HG03135 (cell line): ENCODE results near the gene KCNK7.
"Not testable (repeated sequence)": the region's sequence is repeated elsewhere in the genome, so short reads cannot be mapped to it uniquely, and the experiment has no call there.

ENCODE experiments used
- ATAC-seq: cut with Tn5 transposase; IDR thresholded peaks from one replicate; pipeline ENCODE4 v1.9.1; 2021; ENCODE audit warnings: mild to moderate bottlenecking, moderate library complexity; ENCODE audit not compliant: unreplicated experiment

Gene KCNK7

DNA sequence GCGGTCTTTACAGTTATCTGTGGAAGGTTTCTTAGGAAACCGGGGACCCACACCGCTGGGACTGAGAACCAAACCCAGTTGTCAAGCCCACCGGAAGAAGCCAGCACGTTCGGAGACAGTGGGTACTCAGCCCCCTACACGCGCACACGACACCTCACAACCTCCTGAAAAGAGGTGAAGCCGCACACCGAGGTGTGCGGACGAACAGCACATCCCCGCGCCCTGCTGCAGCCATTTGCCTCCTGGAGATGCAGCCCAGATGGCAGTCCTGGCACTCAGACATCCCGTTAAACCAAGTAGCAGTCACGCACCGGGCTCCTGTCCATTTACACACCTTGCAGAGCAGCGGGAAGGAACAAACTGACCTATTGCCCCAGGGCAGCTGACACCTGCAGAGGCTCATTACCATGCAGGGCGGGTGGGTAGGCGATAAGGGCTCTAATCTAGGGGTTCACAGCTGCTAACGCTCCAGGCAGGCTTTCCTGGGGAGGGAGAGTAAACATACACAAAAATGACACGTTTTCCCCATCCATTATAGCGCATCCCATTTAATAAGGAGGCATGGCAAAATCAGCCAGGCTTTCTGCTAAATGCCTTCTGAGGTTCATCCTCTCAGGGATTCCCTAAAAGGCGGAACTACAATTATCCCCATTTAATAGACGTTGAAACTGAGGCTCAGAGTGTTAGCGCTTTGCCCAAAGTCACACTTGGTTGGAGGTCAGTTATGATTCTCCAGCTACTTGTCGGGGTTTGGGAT, 20.6 kb downstream of the KCNK7 start:
- ATAC-seq = no peak

DNA sequence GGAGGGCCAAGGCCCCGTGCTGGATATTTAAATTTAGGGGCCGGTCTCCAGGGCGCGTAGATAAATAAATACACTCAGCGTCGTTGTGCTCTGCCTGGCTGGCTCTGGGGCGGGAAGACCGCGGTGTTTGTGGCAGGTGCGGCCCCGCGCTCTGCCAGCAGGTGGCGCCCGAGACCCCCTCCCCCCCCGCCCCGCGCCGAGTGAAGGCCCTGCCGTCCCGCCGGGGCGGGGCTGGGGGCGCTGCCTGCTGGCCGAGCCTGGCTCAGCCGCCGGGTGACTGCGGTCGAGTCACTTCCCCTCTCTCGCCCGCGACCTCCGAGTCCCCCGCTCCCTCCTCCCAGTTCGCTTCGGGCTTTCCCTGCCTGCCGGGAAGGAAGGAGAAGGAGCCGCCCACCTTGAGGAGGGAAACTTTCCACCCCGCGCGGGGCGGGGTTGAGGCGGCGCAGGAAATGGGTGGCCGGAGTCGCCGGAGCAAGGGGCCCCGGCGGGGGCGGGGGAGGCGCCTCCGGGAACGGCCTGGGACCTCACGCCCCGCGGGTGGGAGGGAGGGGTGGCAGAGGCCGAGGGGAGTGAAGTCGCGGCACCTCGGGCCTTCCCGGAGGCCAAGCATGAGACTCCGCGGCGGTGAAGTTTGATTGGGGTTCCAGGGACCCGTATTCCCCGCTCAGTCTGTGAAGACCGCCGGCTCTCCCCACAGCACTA, 21.3 kb downstream of the KCNK7 start:
- ATAC-seq = peak; percentile 35

DNA sequence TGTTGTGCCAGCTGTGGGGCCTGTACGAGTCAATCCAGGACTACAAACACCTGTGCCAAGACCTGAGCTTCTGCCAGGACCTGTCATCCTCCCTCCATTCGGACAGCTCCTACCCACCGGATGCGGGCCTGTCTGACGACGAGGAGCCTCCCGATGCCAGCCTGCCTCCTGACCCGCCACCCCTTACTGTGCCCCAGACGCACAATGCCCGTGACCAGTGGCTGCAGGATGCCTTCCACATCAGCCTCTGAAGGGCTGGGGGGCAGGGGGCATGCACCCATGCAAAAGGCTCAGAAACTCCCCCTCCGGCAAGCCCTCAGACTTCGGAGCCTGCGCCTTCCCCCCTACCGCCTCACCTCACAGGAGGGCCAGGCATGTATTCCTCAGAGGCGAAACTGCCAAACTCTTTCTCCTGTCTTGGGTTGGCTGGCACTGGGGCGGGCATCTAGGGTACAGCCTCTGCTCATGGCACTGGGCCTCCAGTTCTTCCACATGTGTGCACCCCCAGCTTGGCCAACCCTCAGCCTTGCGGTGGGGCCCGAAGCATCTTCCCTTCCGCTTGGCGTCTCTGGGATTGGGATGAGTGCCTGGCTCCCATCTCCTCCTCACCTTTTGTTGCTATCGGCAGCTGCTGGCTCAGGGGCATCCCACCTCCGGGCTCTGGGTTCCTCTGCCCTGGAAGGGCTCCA, 22.1 kb downstream of the KCNK7 start:
- ATAC-seq = no peak

DNA sequence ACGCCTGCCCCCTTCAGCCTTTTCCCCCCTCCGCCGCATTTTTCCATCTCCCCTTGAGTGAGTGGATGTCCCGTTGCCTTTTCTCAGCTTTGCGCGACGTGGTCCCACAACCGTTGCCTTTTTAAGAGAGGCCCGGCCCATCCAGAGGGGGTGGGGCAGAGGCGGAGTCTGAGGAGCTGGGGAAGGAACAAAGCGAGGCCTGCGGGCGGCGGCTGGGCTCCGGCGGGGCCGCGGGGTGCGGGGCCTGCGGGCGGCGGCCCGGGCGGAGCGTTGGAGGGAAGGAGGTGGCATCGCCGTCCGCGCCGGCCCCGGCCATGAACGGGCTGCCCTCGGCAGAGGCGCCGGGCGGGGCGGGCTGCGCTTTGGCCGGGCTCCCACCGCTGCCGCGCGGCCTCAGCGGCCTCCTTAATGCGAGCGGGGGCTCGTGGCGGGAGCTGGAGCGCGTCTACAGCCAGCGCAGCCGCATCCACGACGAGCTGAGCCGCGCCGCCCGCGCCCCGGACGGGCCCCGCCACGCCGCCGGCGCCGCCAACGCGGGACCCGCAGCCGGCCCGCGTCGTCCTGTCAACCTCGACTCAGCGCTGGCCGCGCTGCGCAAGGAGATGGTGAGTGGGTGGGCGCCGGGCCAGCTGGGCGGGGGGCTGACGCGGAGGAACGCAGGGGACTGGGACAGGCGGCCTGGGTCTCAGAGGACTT, 23.1 kb downstream of the KCNK7 start, which contains the start of gene FAM89B:
Gene FAM89B, plus strand, starts transcription at position 183 of the 696 bp plus-strand sequence. Its CDS starts 132 bp downstream, at position 315.
- no peak for ATAC-seq

DNA sequence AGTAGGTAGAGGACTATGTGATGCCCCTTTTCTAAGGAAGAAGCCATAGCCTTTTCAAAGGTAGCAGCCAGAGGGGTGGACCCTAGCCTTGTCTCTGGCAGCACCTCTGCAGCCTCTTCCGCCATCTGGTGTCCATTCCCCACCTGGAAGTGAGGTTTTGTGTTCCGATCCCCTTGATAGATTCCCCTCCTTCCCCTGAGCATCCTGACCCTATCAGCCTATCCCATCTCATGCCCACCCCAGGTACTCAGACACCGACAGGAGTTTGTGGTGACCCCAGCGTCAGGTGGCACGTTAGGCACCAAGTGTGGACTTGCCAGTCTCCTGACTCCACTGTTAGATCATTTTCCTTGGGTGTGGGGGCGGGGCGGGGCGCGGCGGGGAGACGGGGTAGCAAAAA, 23.7 kb downstream of the KCNK7 start:
- no peak for ATAC-seq

DNA sequence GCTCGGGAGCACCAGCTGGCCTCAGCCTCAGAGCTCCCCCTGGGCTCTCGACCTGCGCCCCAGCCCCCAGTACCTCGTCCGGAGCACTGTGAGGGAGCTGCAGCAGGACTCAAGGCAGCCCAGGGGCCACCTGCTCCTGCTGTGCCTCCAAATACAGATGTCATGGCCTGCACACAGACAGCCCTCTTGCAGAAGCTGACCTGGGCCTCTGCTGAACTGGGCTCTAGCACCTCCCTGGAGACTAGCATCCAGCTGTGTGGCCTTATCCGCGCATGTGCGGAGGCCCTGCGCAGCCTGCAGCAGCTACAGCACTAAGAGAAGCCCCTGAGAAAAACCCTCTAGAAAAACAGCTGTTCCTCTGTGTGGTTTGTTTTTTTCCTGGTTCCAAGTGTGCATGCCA, 24.2 kb downstream of the KCNK7 start:
- no peak for ATAC-seq

DNA sequence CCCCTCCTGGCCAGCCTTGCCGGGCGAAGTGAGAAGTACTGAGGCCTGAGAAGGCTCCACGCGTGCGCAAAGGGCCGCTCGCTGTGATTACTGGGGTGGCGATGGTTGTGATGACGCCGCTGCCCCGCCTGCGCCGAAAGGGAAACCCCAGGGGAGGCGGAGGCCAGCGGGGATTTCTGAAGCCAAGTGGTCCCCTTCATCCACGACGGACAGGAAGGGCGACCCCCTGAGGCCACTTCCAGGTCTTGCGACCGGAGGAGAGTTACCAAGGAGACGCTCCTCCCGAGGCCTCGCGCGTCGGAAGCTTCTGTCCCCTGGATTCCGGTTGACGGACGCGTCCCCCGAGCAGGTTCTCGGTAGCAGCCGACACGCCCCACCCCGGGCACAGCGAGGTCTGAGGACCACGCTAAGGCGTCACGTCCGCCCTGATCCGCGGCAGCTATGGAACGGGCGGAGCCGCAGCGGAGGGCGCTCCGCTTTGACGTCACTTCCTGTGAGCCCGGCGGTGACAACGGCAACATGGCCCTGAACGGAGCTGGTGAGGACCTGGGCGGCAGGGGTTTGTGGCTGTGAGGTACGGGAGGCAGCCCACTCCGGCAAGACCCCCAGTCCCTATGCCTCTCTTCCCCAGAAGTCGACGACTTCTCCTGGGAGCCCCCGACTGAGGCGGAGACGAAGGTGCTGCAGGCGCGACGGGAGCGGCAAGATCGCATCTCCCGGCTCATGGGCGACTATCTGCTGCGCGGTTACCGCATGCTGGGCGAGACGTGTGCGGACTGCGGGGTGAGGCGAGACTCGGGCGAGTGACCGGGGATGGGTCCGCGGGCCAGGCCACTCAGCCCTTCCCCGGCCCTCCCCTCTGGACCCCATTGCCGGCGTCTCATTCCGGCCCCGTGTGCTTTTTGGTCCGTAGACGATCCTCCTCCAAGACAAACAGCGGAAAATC, 25.4 kb downstream of the KCNK7 start, which contains the start of gene ZNRD2:
Gene ZNRD2, plus strand, starts transcription at position 505 of the 946 bp plus-strand sequence. Its CDS starts 15 bp downstream, at position 520.
- ATAC-seq = peak; percentile 59

DNA sequence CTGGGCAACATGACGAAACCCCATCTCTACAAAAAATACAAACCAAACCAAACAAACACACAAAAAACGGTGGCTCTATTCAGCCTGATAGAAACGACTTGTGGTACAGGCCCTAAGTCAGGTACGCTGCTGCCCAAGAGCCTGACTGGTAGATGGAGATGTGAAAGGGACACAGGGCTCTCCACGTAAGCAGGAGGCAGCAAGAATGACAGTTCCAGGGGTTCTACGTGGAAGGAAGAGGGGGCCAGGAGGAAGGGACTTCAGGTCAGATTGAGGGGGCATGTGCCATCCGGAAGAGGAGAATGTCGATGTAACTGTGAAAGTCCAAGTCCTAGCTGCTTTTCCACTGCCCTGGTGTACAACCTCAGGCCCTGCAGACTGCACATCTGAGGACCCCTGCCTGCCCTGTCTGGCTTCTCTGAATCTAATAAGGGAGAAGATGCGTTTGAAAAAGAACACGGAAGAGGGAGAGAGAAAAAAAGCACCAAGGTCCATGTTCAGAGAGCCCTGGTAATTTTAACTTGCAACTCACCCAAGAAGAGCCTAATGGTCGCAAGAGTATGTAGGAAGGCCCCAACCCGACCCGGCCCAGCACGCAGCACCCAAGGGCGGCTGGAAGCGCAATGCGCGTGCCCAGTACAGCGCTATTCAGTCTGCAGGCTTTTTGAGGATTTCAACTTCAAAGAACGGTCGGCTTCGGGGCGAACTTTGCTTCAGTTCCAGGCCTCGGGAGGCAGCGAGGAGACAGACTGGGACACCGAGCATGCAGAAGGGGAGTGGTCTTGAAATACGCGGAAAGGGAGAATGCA, 26.2 kb downstream of the KCNK7 start:
- peak; percentile 0 for ATAC-seq

DNA sequence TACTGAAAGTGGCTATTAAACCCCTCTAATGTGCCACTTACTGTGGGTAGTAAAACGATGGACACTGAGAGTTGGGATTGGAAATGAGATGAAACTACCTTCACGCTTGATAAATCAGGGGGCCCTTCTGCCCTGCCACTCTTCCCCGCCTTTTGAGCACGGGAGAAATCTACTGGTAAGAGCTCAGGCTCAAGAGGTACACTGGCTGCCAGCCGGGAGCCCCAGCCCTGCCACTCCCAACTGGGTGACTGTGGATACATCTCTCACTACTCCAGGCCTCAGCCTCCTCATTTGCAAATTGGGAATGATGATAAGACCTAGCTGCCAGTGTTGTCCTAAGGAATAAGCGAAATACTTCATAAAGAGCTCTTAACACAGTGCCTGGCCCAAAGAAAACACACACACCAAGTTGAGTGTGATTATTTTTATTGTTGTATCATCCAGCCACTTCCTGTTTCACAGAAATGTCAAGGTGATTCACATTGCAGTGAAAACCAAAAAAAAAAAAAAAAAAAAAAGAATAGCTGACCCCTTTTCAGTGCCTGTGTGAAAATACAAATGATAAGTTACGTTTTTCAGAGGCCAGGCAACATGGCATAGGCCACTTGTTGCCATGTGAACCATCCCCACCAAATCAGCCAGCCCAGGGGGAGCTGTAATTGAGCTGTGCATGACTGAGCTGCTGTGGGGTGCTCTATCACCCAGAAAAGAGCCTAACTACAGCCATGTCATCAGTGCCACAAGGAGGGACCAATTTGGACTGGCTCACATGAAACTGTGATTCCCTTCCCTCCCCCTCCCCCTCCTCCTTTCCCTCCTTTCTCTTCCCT, 29.8 kb downstream of the KCNK7 start:
- no peak for ATAC-seq

DNA sequence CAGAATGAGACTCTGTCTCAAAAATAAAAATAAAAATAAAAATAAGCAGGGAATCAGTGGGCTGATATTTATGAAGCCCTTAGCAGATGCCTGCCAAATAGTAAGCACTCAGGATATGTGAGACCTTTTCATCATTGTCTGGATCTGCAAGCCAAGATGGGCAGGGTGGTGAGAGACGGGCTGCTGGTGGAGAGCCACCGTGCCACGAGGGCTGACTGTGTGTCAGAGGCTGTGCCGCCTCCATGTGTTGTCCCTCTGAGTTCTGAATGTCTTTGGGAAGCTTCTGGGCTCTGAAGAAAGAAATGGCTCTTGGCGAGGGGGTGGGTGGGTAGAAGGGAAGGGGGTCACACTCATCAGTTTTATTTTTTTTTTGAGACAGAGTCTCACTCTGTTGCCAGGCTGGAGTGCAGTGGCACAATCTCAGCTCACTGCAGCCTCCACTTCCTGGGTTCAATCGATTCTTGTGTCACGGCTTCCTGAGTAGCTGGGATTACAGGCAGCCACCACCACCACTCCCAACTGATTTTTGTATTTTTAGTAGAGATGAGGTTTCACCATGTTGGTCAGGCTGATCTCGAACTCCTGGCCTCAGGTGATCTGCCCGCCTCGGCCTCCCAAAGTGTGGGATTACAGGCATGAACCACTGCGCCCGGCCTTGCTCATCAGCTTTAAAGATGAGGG, 30.6 kb downstream of the KCNK7 start:
- not testable (repeated sequence) for ATAC-seq

DNA sequence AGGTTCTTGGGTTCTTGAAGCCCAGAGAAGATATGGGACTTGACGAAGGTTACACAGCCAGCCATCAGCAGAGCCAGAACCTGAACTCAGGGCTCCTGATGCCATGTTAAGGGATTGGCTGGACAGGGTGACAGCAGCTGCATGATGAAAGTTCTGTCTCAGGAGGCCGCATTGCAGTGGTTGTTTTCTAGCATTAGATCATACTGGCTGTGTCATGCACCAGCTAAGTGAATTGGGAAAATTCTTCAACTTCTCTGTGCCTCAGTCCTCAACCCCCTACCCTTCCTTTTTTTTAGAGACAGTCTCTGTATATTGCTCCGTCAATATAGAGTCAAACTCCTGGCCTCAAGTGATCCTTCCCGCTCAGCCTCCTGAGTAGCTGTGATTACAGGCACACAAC, 32.0 kb downstream of the KCNK7 start:
- no peak for ATAC-seq

DNA sequence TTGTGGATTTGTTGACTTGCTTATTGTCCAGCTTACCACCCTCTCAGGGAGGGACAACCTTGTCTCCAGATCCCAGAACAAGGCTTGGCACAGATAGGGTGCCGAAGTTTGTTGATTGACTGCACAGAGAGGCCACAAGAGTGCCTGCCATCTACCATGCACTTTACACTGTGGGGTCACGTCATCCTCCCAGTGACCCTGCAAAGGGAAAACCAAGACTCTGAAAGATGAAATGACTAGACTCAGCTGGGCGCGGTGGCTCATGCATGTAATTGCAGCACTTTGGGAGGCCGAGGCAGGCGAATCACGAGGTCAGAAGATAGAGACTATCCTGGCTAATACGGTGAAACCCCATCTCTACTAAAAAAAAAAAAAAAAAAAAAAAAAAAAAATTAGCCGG, 32.8 kb downstream of the KCNK7 start:
- no peak for ATAC-seq

DNA sequence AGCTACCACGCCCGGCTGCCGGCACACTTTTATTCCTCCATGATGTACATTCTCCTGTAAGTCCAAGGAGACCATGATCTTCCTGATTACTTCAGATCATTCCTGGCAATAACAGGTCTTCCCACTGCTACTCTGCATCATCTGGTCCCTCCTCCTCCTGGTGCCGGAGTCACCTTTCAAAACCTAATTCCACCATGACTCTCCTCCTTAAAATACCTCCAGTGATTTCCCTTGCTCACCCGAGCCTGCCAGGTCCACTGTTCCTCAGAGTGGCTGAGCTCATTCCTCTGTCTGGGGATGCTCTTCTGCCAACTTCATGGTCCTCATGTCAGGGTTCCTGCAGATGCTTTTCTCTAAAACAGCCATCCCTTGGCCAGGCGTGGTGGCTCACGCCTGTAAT, 33.6 kb downstream of the KCNK7 start:
- ATAC-seq = no peak

DNA sequence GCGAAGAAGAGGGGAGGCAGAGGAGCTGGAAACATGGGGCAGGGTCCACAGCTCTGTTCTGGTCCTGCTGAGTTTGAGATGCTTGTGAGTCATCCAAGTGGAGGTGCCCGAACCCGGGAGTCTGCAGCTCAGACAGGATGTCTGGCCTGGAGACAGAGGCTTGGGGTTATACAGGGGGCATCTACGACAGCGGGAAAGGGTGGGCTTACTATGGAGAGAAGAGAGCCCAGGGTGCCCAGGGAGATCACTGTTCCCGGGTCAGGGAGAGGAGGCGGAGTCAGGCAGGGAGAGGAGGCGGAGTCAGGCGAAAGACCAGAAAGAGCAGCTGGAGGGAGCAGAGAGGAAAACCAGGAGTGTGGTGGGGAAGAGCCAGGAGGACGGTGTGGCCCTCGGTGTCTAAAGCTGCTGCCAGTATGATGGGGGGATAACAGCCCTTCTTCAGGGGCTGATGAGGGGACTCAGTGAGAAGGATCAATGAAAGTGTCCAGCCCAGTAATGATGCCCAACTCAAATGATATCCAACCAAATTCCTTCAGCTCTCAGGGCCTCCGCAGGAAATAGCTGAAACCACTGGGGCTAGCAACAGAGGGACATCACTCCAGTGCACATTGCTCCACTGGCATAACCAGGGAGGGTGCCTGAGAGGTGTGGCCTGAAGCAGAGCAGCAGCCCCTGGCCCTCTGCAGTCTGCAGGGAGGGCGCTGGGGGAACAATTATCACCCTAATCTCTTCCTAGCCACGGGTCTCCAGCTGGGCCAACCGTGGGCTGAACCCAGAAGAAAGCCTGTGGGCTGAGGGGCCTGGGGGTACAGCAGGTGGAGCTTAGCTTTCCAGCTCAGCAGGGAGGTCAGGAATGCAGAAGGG, 34.8 kb downstream of the KCNK7 start:
- no peak for ATAC-seq

DNA sequence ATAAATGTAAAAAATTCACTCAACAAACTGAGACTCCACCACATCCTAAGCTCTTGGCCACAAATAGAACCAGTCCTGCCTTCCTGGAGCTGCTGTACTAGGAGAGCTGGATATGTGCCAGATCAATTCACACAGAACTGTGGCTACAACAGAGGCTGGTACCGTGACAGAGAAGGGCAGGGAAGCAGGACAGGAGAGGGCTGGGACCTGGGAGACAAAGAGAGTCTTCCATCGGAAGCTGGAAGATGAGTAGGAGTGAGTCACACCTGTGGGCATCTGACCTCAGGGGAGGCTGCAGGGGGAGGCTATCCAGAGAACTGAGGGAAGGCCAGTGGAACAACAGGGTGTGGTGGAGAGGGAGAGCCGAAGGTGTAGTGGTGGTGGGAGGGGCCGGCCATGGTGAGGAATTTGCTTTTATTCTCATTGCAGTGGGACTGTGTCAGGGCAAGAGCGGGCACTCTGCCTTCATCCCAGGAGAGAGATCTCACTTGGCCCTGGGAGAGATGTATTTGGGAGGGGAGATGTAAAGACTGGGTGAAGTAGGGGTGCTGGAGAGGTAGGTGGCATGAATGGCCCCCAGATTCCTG, 35.6 kb downstream of the KCNK7 start:
- ATAC-seq = no peak

DNA sequence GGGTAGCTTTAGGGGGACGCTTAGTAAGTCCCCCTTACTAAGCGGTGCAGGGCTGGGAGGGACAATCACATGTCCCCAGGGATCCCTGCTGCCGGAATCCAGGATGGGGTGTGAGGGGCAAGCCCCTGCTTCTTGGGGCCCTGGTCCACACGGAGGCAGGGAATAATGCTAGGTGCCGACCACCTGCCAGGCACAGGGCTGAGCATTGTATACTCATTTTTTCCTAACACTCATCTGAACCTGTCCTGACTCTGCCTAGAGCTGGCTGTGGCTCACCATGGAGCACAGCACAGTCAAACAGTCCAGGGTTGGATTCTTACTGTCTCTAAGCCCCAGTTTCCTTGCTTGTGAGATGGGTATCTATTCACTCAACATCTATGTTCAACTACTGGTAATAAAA, 36.1 kb downstream of the KCNK7 start:
- ATAC-seq = no peak
